Medulla oblongata (tissue), 1 donor: ENCODE results near the gene PRKCE.

Source experiments
- DNase-seq: peaks from one replicate; pipeline ENCODE4 v3.0.0-alpha.2; 2015; ENCODE audit errors: extremely low spot score

Gene PRKCE

DNA sequence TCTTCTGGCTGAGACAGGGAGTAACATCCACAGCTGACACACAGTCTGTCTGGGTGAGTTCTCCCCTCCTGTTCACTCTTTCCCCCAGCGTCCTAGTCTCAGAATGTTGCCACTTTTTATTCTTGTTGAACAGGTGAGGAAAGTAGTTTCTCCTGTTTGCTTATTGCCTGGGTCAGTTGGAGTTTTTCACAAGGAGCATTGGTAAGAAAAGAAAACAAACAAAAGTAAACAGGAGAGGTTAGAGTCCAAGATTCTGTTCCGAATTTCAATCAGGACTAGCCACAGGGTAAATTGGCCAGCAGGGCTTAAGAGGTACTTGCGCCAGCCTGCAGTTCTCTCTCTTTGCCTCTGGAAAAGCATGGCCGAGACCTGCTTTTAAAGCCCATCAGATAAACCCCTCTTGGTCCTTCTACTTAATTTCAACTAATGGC, 390.7 kb downstream of the PRKCE start:
- DNase-seq, result peak; percentile 22

DNA sequence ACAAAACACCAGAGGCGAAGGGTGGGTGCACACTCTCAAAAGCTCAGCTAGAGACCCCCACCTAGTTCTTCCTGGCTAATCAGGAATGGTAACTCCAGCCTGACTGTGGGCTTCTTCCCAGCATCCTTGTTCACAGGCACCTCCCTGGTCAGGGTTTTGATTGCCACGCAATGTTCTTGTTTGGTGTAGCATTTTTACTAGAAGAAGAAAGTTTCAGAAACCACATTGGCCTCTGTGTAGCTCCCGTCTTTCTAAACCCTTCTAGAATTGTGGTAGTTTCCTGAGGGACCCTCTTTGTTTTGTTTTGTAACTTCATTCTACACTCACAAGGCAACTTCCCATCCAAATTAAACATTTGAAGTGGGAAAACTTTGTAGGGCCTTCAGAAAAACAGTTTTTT, 391.2 kb downstream of the PRKCE start:
- DNase-seq, result no peak

DNA sequence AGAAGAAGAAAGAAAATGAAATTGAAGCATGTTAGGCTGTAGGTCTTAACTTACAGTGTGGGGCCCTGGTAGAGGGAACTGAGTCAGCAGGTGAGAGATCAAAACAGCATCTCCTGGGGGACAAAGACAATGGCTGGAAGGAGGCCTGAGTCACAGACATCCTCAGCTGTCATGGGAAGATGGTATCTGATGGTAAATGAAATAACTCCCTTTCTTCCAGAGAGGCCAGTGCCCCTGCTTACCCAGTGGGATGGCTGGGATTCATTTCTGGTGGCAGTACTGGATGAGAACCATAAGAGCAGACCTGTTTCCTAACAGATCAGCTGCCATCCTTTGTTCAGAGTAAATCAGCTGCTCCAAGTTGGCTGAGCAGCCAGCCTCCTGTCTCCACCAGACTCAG, 394.4 kb downstream of the PRKCE start:
- no peak for DNase-seq

DNA sequence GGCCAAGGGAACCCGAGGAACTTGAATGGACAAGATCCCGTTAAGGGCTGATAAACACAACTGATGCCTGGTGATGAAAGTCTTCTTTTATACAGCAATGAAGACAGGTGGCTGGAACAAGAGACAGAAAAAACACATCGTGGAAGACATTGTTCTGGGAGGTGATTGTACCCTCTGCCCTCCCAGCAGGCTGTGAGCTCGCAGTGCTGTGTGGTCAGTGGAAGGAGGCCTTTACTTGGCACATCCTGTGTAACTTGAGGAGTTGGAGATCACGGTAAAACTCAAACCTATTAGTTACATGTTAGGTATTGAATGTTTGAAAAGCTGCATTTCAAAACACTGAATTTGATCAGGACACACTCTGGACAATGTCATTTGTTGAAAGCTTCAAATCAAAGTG, 395.8 kb downstream of the PRKCE start:
- no peak for DNase-seq

DNA sequence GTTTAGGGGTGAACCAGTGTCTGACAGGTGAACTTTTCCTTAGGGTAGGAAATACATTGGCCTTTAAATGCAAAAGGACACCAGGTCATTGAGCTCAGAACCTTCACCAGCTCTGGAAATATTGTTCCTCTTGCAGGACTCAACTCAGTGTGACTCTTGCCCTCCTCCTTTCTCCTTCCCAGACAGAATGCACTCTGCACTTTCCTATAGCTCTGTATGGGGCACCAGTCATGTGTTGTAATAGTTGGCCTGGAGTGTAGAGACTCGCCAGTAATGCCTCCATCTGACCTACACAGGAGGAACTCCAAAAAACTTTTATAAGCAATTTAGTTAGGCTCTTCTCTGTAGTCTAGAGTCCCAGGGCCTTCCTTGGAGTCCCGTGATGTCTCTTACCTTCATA, 397.2 kb downstream of the PRKCE start:
- DNase-seq, result no peak

DNA sequence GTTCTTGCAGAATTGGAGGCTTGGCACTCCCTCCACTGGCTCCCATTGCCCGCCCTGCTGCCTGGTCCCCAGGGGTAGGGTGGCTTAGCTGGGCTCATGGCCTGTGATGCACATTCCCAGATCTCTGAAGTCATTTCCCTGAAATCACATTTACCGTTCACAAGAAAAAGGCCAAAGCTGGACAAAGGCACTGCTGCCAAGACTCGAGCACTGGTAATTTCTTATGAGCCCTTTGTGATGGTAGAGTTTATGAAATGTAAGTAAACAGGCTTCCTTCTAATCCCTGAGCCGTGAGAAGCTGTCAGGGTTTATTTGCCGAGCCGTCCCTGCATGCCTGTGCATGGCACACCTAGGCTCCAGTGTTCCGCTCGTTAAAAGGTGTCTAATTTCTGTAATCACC, 398.6 kb downstream of the PRKCE start:
- DNase-seq, result no peak

DNA sequence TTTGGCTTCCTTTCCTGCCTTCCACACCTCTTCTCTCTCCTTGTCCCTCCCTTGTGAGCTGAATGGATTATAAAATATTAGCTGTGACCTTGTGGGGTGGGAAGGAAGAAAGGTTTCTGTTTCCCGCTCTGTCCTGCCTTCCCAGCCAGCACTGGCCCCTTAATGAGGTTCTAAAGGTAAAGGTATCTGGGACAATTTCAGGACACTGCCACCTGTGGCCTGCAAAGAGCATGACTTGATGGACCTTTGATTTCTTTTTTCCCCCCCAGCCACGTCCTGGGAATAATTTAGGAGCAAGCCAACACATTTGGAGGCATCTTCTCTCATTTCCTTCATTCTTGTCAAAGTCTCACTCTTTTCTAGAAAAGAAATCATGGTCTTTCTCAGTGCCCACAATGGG, 399.0 kb downstream of the PRKCE start:
- DNase-seq, result no peak

DNA sequence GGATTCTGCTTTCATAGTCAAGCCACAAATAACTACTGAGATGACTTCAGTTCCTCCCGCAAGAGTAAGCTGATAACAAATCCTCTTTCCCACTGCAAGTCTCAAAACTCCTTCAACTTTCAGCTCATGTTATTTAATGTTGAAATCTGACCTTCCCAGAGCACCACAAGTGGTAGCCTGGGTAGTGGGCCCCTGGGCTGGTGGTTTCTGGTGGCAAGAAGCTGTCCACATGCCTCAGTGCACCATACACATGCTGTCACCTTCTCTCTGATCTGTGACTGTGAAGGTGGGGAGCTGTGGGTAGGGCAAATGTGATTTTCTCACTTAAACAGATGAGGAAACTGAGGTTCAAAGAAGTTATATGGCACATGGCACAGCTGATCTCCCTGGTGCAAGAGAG, 399.6 kb downstream of the PRKCE start:
- no peak for DNase-seq

DNA sequence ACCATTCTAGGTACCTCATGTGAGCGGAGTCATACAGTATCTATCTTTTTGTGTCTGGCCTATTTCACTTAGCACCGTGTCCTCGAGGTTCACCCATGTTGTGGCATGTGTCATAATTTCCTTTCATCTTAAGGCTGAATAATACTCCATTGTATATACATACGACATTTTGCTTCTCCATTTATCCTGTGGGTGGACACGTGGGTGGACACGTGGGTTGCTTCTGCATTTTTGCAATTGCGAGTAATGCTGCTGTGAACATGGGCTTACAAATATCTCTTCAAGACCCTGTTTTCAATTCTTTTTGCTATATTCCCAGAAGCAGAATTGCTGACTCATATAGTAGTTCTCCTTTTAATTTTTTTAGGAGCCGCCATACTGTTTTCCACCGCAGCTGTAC, 402.1 kb downstream of the PRKCE start:
- no peak for DNase-seq

DNA sequence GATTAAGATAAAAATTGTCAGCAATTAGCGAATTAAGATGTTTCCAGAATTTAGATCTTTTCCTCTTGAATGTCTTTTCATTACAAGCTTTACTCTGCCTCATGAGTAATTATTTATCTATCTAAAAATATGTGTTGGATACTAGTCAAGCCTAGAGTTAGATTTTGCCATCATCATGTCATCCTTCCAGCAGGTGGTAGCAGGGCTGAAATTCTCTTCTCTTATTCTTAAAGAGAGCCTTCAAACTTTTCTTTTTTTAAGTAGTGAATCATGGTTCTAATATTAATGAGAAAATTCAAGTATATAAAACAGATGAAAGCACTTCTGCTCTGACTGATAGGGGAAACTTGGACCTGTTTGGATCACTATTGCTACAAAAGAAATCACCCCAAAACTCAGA, 405.1 kb downstream of the PRKCE start:
- no peak for DNase-seq

DNA sequence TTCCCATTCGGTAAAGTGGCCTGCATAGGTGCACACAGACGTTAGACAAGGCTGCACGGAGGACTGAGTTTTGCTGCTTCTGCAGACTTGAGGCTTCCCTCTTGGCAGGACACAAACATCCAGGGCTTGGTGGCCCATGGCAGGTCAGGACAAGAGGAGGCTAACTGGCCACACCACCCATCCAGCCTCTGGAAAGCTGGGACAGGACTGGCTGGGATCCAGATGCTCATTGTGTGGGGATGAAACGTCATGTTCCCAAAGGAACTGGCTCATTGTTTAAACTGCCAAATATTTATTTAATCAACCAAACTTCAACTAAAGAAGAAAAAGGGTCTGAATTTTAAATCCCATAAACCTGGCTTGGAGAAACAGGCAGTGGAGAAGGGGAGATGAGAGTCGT, 406.7 kb downstream of the PRKCE start:
- DNase-seq, result peak; percentile 22

DNA sequence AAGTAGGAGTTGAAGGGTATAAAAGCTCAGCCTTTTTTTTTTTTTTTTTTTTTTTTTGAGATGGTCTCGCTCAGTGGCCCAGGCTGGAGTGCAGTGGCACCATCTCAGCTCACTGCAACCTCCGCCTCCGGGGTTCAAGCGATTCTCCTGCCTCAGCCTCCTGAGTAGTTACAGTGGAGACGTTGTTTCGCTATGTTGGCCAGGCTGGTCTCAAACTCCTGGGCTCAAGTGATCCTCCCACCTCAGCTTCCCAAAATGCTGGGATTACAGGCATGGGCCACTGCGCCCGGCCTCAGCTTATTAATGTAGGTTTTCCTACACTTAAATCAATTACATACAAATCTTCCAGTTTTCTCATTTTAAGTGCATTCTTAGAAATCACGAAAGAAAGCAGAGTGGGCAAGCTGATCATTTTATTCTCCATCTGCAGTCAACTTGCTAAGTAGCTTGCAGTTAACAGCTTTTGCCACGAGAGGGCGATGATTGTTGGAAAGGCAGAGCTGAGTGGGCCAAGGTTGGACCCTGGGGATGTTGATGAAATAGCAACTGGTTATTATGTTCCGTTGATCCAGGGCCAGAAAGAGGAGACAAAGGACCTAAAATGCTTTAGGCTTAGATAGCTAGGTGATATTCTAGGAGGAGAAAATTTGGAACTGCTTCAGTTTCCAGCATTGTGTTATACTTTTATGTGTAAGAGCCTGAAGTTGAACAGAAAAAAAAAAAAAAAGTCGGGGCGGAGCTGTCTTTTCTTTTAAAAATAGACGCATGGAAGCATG, 411.4 kb downstream of the PRKCE start:
- peak; percentile 87 for DNase-seq

DNA sequence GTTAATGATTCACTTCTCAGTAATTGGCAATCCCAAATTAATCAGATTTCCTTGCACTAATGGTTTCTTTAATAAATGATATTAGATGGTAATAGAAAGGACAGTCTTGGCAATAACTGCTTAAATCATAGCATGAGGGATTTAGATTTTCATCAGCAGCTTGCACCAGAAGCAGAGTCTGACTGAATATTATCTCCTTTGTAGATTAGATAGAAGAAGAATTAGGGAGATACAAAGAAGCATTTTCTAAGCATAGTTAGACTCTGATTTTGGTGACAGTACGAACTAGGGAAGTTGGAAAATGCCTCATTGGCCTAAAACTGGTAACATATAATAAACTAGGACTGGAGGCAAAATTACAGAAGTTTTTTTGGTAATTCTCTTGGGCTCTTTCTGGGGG, 412.9 kb downstream of the PRKCE start:
- no peak for DNase-seq

DNA sequence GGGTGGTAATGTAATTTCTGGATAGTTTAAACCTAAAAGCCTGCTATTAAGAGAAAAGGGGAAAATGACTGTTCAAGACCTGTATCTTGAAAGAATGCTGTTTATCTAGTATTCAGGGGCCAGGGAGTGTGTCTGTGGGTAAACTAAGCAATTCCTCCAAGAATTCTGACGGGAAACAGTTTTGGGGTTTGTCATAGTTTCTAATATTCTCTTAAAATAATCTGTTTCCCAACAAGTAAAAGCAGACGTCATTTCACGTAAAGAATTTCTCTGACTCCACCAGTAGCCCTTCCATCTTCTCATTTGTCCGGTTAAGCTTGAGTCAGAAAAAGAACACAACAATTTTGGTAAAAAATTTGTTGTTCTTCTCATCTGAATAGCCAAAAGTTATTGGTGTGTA, 413.7 kb downstream of the PRKCE start:
- no peak for DNase-seq

DNA sequence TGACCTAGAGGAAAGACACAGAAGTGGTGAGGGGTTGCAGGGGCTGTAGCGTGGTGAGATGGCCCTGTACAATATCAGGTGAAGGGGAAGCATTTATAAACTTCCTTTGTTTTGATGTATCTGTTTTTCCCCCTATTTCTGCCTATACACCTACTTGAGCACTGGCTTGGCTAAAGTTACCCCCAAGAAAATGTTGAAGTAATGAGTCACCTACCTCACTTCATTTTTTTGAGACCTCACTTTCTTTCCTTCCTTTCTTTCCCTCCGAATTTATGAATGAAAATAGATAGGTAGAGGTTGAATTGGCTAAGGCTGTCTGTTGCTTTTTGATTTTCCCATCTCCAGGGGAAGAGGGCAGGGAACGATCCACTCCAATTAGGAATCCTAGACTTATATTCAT, 414.6 kb downstream of the PRKCE start:
- DNase-seq, result no peak

DNA sequence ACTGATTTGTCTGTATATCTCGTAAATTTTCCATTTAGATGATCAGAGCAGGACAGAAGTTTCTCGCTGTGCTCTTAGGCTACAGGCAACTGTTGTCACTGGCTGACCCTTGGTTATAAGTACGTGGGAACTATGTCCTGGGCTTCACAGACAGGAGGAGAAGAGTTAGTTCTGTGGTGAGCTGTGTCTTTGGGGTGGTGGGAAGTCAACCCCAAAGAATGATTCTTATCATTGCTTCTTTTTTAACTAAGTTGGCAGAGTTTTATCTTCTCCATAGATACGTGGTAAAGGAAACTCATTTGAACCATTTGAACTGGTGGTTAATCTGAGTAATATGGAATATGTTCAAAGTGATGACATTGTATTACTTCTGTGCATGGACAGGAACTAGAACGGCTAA, 415.1 kb downstream of the PRKCE start:
- DNase-seq, result no peak

DNA sequence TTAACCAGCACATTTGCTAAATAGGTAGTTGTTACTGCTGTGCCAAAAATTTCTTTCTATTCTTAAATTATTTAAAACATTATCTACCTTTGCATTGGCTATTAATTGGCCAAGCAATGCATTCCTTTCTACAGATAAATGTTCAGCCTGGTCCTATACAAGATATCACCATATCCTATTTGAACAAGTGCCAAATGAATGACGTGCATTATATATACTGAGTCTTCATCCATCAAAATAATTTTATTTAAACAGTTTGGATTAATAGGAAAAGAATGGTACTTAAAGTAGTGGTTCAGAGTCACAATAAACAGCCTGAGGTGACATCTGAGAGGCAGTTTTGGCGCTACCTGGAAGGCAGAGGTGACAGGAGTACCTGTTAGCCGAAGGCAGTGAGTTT, 415.6 kb downstream of the PRKCE start:
- DNase-seq, result no peak

DNA sequence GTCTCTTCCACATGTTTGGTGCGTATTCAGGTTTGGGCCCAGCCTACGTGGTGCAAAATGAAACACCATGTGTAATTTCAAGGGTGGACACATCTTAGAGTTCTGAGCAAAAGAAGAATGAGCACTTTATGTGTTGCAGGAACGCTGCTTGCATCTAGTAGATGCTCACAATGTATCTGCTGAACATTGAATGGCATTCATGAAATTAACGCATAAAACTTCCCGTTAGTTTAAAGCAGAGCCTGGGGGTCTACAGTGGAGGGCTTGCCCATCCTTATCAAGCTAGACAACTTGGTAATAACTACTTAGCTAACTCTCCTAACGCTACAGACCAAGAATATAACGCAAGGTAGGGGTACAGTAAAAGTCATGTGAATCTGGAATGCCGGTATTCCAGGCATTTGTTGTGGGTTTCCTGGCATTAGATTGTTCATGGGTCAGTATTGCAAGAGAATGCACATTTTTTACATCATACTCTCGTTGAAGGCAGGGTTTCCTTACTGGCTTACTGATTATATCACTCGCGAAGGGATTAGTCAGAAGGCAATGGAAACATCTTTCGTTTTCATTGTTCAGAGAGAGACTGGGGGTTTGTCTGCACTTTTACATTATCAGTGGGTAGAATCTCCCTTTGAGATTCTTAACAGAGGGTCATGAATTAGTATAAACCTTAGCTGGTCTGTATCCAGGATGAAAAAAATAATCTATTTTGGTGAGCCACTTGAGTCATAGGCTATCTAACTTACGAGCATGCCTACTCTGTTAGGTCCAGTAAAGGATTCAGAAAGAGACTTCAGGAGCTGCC, 416.2 kb downstream of the PRKCE start:
- DNase-seq, result no peak

DNA sequence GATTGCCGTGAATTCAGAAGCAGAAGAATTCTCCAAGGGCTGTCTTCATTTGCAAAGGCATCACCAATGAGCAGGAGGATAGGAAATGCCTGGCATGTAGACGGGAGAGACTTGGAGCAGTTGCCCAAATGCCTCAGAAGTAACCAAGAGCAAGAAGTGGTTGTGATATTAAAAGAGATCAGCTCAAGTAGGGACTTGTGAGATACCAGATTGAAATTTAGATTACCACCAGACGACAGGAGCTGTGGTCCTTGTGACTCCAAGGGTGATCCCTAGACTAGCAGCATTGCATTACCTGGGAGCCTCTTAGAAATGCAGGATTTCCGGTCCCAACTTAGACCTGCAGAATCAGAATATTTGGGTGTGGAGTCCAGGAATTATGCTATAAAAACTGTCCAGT, 417.2 kb downstream of the PRKCE start:
- DNase-seq, result no peak

DNA sequence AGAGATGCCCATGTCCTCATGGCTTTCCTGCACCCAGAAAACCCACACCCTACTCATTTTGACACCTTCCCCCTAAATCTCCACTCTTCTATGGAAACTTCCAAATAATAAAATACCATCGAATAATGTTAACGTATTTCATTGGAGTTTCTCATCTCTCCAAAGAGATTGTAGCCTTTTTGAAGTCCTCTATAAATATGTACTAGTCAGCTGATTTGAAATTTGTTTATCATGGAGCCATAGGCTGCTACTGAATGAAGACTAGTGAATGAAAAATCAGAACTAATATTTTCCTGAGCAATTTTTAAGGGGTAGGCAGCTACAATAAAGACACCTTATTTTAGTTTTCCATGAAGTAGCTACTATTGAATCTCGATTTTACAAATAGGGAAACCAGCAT, 419.6 kb downstream of the PRKCE start:
- DNase-seq, result no peak

DNA sequence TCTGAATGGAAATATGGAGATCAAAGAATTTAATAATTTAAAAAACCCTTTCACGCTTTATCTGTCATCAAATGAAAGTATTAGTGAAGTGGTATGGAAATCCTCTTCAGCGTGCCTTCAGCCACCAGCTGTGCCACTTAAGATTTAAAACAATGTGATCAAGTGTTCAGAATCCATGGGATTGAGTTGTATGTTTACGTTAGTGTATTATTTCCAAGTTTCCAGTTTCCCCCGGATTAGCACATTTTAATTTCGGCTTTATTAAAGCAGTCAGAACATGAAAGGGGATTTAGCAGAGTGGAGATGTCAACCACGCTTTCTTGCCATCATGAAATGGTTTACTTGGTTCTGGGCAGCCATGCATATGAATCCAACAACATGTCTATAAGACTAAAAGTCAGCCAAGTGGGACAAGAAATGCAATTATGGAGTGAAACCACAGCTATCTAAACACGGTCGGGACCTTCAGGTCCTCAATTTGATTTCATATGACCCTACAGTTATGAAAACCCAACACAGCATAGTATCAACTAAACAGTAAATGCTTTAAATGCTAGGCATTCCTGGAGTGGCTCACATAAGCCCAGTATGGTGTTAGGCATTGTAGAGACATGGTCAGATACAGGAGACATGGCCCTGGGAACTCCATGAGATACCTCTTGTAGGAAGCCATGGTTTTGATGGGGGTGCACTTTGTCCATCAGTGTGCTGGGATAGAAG, 420.8 kb downstream of the PRKCE start:
- no peak for DNase-seq

DNA sequence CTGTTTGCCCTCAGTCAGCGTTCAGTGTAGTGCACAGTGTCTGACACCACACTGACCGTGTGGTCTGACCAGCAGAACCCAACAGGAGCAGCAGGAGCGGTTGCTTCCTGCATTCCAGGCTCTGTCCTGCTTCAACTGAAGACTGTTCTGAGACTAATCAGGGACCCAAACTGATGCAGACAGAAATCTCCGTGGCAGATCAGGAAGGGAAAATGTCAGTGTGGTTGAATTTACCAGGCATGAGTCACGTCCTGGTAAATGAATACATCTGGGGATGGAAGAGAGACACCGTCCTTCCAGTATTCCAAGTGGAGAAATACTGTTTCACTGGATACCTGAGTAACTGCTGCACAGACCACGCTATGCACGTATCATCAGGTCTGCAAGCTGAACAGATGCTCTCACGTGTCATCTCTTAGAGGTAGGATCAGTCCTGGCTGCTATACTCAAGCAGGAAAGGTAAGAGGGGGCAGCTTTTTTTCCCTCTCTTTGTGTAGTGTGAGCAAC, 422.1 kb downstream of the PRKCE start:
- DNase-seq, result no peak

DNA sequence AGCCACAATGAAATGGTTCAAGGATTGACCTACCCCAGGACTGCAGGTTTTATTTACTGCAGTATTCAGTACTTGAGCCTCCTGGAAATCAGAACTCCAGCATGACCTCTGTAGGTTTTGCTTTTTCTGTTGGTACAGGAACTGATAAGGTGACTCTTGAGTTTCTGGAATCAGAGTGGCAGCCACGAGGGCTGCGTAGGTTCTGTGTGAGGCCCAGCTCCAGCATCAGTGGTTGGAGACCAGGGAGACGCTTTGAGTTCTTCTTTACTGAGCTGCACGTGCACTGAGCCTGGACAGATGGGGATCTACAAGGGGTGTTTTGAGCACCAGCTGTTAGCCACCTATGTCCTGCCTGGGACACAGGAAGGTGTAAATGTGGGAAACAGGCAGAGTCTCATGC, 423.0 kb downstream of the PRKCE start:
- no peak for DNase-seq
